HG03432 (cell line): ENCODE measurements around the gene RABL6.
"Not testable (repeated sequence)": the region's sequence is repeated elsewhere in the genome, so short reads cannot be mapped to it uniquely, and the experiment has no call there.

ENCODE experiments used
- ATAC-seq: cut with Tn5 transposase; IDR thresholded peaks from one replicate; pipeline ENCODE4 v1.9.1; 2021; ENCODE audit warnings: mild to moderate bottlenecking, moderate library complexity; ENCODE audit not compliant: unreplicated experiment

Gene RABL6

GRCh38 chr9:136832581-136832980 lies 24.8 kb downstream of the RABL6 start:
- no peak for ATAC-seq

- not testable (repeated sequence) for ATAC-seq
These were observed 25.8 kb downstream of the RABL6 start for GRCh38 chr9:136833381-136834048.

DNA sequence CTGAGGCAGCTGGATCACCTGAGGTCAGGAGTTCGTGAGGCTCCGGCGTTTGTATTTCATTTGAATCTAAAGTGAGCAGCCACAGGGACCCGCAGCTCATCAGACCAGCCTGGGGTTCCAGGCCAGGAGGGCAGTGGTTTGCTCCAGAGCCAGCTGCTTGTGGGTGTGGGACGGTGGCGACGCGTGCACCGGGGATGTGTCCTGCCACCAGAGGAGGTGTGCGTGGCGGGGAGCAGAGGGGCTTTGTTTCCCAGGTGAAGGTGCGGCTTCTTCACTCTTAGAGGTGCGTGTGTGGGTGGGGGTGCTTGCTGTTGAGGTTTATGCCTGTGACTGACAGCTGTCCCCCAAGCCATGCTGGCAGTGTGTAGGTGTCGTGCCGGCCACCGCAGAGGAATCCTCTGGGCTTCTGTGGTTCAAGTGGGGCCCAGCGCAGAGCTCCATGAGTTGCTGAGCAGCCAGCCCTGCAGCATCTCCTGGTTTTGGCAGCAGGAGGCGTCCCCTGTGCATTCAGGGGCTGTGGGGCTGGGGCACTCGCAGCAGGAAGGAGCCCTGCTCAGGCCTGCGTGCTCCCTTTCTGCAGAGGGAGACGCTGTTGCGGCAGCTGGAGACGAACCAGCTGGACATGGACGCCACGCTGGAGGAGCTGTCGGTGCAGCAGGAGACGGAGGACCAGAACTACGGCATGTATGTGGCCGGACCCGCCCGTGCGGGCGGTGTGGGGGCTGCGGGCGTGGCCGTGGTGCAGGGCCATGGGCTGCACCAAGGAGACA lies 27.6 kb downstream of the RABL6 start:
- ATAC-seq: no peak

DNA sequence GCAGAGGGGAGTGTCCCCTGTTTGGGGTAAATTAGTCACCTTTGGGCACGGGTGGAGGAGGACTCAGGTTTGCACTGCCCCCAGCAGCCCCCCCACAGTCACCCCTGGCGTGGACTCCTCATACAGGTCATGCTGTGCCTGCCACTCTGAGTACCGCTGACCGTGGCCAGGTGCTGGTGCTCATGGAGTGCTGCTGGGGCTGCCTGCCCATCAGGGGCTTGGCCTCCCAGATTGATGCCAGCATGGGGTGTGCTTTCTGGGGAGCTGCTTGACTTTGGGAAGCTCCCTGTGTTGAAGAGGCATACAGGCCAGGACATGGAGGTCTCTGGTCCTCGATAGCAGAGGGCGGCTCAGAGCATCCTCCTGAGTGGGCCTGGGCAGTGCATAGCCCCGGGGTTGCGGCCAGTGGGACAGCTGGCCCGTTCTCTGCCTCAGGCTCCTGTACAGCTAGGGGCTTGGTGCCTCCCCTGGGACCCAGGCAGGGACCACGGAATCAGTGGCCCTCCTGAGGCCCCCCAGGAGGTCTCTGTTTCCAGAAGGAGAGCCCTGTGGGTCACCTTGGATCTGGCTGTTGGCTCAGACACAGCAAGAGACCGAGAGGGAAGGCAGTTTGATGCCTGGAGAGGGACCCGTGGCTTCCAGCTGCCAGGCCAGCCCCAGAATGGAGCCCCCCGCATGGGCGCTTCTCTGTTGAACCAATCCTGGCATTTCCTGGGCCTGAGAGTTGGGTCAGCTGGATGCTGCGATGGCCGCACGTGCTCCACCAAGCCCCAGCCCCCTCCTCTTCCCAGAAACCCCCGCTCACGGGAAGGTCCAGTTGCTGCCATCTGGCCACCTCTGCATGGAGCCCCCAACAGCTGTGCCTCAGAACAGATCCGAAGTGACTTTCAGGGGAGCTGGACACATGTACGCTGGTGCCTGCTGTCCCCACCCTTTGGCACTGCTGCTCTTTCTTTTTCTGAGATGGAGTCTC lies 28.5 kb downstream of the RABL6 start:
- ATAC-seq: no peak

- ATAC-seq: no peak
These were observed 29.6 kb downstream of the RABL6 start for GRCh38 chr9:136837146-136837855.

DNA sequence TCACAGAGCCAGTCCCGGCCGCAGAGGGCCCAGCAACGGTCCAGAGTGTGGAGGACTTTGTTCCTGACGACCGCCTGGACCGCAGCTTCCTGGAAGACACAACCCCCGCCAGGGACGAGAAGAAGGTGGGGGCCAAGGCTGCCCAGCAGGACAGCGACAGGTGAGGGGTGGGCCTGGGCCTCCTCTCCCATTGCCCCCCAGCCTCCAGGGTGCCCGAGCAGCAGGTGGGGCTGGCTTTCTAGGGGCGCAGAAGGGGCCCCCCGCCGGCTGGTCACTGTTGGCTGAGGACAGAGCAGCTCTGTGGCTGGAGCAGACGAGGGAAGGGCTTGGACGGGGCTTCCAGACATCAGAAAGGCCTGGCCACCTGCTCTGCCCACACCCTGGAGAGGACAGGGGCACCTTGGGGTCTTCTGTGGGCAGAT lies 30.1 kb downstream of the RABL6 start:
- ATAC-seq: not testable (repeated sequence)

DNA sequence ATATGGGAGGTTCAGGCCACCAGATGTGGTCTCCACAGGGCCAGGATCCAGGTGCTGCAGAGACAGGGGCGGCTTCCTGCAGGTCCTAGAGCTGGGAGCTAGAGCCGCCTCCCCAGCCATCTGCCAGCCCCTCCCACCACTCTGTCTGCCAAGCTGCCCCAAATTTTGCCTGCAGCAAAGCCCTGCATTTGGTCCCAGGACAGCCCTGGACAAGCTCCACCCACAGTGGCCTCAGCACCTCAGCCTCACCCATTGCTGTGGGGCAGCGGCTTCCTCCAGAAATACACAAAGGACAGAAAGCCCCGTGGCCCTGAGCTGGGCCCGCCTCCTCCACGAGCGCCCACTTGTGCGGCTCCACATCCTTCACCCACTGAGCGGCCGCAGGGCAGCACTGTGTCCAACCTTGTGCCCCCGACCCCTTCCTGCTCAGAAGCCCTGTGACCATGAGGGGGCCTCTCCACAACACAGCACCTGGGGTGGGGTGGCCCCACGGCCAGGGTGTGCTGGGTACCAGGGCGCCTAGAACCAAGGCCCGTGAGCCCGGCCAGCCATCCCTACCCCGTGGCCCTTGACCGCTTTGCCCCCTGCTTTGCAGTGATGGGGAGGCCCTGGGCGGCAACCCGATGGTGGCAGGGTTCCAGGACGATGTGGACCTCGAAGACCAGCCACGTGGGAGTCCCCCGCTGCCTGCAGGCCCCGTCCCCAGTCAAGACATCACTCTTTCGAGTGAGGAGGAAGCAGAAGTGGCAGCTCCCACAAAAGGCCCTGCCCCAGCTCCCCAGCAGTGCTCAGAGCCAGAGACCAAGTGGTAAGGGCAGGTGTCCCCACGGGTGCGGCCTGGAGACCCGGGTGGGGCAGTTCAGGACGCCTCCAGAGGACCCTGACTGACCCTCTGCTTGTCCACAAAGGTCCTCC lies 30.8 kb downstream of the RABL6 start:
- ATAC-seq: no peak

DNA sequence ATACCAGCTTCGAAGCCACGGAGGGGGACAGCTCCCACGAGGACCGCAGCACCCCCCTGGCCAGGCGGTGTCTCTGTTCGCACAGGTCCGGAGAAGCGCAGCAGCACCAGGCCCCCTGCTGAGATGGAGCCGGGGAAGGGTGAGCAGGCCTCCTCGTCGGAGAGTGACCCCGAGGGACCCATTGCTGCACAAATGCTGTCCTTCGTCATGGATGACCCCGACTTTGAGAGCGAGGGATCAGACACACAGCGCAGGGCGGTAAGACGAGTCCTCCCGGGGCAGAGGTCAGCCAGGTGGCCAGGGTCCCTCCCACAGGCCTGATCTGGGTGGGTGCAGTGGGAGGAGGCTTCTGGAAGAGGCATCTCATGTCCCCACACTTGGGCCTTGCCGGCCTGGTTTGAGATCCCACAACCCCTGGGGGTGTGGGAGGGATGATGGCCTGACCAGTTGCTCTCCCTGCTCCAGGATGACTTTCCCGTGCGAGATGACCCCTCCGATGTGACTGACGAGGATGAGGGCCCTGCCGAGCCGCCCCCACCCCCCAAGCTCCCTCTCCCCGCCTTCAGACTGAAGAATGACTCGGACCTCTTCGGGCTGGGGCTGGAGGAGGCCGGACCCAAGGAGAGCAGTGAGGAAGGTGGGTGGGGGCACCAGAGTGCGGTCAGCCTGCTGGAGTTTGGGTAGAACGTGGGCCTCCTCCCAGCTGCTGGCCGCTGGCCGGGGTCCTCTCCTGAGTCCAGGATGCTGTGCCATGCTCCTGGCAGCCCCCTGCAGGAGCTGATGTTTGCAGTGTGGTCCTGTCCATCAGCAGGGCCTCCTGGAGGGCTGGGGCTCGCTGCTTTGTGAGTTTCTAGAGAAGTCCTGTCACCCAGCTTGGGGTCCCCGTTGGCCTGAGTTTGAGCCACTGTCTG lies 31.7 kb downstream of the RABL6 start:
- no peak for ATAC-seq

DNA sequence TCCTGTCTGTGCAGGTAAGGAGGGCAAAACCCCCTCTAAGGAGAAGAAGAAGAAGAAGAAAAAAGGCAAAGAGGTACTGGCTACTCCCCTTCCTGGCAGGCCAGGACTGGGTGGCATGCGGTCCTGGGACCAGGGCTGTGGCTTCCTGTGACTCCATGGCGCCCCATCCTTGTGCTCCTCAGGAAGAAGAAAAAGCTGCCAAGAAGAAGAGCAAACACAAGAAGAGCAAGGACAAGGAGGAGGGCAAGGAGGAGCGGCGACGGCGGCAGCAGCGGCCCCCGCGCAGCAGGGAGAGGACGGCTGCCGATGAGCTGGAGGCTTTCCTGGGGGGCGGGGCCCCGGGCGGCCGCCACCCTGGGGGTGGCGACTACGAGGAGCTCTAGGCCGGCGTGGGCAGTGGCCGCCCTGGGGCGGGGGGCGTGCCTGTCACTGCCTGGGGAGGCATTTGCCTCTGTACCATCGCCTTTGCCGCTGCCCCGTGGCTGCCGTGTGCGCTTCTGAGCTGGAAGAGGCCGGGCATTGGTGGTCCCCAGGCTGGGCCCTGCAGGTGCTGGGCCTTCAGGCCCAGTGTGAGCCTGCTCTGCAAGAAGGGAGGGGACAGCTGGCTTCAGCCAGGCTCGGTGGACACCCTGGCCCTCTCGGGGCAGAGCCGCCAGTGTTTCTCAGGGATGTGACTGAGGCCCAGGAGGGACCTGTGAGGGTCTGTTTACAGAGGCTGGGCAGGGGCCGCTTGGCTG lies 32.6 kb downstream of the RABL6 start:
- ATAC-seq: no peak

- ATAC-seq: no peak
These were observed 33.3 kb downstream of the RABL6 start for GRCh38 chr9:136840877-136841645.

DNA sequence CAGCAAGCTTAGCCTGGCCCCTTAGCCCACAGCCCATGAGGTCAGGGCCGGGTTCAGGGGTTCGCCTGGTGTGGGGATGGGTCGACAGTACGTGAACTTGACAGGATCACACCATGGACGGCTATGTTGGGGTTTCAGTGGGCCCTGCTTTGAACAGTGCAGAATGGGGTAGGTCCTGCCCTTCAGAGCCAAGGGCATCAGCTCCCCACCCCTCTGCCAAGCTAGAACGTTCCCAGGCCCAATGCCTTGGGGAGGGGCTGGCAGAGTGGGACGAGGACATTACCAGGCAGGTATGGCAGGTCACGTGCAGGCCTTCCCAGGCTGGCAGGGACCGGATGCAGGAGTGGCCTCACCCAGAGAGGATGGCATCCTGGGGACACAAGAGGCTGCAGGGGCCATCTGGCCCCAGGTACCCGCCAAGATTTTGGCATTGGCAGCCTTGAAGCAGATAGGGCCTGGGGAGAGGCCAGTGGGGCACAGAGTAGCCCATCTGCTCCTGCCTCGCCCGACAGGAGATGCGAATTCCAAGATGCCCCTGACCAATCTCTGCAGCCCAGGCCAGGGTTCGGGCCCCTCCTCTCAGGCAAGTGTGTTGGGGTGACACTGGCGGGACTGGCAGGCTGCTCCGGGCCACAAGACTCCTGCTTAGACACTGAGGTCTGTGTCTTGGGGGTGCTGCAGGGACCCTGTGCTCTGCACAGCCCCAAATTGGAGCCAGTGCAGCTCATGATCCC lies 34.1 kb downstream of the RABL6 start:
- not testable (repeated sequence) for ATAC-seq

- ATAC-seq: peak; percentile 72
These were observed 34.7 kb downstream of the RABL6 start, which contains the start of gene AJM1 for GRCh38 chr9:136842380-136842948. Gene AJM1, plus strand, starts transcription at chr9:136842478. Its CDS starts 1,937 bp downstream, at chr9:136844415.

- not testable (repeated sequence) for ATAC-seq
These were observed 35.5 kb downstream of the RABL6 start for GRCh38 chr9:136843159-136843800.

DNA sequence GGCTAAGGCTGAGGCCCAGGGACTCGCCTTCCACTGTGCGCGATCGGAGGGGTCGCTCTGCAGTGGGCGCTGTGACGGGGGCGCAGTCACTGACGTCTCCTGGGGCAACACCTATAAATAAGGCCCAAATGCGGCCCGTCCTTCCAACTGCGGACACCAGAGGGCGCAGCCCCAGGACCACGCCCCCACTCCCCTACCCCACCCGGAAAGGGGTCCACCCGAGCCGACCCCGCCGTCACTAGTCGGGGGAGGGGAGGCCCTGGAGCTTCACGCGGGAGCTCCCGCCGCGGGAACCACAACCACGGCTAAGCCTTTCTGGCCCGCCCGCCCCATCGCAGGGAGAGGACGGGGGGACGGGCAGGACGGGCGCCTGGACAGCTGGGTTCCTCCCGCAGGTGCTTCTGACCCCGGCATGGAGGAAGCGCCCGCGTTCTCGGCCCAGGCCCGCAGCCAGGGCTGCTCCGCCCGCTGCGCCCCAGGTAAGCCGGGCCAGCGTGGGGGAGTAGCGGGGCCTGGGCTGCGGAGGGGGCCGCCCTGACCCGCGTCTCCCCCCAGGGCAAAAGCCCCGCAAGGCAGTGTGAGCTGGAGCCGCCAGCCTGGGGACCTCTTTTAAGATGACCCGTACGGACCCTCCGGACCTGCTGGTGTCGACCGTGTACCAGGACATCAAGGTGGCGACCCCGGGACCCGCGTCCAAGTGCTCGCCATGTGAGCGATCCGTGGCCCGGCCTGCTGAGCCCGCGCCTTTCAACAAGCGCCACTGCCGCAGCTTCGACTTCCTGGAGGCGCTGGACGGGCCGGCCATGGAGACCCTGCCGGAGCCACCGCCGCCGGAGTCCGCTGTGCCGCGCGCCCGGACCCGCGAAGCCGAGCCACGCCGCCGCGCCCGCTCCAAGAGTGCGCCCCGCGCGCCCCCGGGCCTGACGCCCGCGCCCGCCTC lies 36.3 kb downstream of the RABL6 start:
- not testable (repeated sequence) for ATAC-seq
